AG04449 (cell line): ENCODE results near the gene PDE2A.

Experiments used
- CTCF ChIA-PET: fragments of 350-600 bp; formaldehyde crosslinking; extraction: SDS; loops from one replicate; lab custom pipeline; 2021; ENCODE audit warnings: antibody characterized with exemption; lab: Yijun Ruan, JAX
- POLR2A ChIA-PET: fragments of 400-600, 350-600 bp; formaldehyde crosslinking; extraction: SDS; loops from one replicate; lab custom pipeline; 2020; ENCODE audit warnings: antibody characterized with exemption, inconsistent platforms; lab: Yijun Ruan, JAX
- DNase-seq: peaks from one replicate; pipeline ENCODE4 v3.0.0-alpha.2; 2010; ENCODE audit warnings: low read depth, low spot score
- H3K4me3 ChIP-seq: 2 replicates; pipeline ENCODE4 v1.5.1; 2011; ENCODE audit warnings: low read depth, mild to moderate bottlenecking, control low read depth, low read length
- TF ChIP-seq, protein P1 (sequence below): IDR thresholded peaks from one replicate; pipeline ENCODE4 v1.5.1; 2011; ENCODE audit warnings: mild to moderate bottlenecking, moderate library complexity, low read length, control low read depth, inconsistent platforms; ENCODE audit not compliant: insufficient read depth; ENCODE audit errors: missing control alignments

The PDE2A gene

DNA sequence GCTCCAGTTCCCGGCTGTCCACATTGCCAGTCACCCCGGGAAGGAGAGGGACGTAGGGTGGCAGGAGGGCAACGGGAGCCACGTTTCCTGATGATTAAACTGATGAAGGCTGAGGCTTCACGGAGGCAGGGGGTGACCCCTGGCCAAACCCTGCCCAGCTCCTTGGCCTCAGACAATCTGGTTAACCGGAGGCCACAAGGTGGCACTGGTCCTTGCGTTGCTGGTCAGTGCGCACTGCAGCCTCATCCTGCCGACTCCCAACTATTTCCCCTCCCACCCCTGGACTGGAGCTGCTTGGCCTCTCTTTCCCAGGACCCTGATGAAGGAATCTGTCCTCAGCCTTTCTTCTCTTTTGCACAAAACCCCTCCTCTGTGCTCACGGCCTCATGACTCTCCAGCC is 75.3 kb downstream of the PDE2A start:
- POLR2A ChIA-PET = no interaction called here
- H3K4me3 ChIP-seq = no peak overlapping the region
- TF ChIP-seq, protein P1, sequence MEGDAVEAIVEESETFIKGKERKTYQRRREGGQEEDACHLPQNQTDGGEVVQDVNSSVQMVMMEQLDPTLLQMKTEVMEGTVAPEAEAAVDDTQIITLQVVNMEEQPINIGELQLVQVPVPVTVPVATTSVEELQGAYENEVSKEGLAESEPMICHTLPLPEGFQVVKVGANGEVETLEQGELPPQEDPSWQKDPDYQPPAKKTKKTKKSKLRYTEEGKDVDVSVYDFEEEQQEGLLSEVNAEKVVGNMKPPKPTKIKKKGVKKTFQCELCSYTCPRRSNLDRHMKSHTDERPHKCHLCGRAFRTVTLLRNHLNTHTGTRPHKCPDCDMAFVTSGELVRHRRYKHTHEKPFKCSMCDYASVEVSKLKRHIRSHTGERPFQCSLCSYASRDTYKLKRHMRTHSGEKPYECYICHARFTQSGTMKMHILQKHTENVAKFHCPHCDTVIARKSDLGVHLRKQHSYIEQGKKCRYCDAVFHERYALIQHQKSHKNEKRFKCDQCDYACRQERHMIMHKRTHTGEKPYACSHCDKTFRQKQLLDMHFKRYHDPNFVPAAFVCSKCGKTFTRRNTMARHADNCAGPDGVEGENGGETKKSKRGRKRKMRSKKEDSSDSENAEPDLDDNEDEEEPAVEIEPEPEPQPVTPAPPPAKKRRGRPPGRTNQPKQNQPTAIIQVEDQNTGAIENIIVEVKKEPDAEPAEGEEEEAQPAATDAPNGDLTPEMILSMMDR = peak; percentile 47
- DNase-seq = no peak
- CTCF ChIA-PET = interaction anchor here (0.6 to 5.0 kb wide), 12 partner anchors 10 to 128 kb away, joined by 3 to 75 read pairs (median 6); no protein-coding TSS in a partner anchor

DNA sequence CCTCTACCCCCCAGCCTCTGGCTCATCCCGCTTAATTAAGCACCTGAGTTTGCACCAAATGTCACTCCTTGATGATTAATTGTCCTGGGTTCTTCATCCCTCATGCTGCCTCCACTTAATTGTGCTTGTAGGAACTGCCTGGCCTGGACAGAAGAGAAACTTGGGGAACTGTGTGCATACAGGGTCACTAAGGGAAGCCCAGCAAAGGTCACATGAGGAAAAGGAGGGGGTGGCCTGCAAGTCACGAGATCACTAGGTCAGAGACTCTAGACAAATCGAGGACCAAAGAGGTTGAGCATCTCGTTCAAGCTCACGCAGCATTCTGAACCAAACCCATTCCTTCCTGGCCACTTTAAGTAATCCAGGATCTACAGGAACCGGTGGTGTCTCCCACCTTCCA is 75.8 kb downstream of the PDE2A start:
- TF ChIP-seq, protein P1 = no peak
- no peak overlapping the region for H3K4me3 ChIP-seq
- POLR2A ChIA-PET = no interaction called here
- CTCF ChIA-PET = interaction anchor here (0.6 to 5.0 kb wide), 13 partner anchors 10 to 127 kb away, joined by 3 to 75 read pairs (median 6); no protein-coding TSS in a partner anchor
- no peak for DNase-seq

DNA sequence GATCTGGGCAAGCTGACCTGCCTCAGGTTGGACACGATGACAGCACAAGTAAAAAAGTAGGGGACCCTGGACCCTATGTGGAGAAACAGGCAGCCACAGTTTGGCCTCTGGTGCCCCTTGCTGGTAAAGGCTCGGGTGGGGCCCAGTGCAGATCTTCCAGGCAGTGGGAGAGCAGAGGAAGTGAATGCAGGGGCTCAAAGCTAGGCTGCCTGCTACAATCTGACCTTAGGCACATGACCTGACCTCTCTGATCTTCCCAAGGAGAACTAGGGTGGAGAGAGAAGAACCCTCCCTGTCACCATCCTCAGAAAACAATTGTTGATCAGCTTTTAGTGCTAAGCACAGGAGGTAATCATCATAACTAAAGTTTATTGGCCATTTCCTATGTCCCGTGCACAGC is 76.5 kb downstream of the PDE2A start:
- ChIA-PET POLR2A (no interaction called here), CTCF (interaction anchor here (1.0 to 5.0 kb wide), 9 partner anchors 10 to 85 kb away, joined by 3 to 75 read pairs (median 6); no protein-coding TSS in a partner anchor)
- DNase-seq = no peak
- H3K4me3 ChIP-seq = no peak overlapping the region
- TF ChIP-seq, protein P1 = no peak

DNA sequence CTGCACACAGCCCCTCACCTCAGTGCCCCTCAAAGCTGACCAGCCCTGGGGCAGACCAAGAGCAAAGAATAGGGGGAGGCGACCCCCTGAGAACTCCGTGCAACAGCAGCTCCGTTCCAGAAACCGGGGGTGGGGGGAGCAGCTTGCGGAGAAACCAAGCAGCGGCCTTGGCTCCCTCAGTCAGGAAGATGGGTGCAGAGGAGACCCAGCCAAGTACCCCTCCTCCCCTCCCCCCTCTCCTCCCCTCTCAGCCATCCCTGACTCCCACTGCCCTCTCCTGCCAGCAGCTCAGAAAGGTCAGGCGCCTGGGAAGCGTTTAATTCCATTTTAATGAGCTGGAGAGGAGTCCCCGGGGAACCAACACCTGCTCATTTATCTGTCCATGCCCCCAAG is 78.9 kb downstream of the PDE2A start:
- no peak for DNase-seq
- ChIA-PET POLR2A (no interaction called here), CTCF (interaction anchor here (2.1 to 2.7 kb wide), 2 partner anchors 9 to 10 kb away, joined by 7 to 13 read pairs; no protein-coding TSS in a partner anchor)

DNA sequence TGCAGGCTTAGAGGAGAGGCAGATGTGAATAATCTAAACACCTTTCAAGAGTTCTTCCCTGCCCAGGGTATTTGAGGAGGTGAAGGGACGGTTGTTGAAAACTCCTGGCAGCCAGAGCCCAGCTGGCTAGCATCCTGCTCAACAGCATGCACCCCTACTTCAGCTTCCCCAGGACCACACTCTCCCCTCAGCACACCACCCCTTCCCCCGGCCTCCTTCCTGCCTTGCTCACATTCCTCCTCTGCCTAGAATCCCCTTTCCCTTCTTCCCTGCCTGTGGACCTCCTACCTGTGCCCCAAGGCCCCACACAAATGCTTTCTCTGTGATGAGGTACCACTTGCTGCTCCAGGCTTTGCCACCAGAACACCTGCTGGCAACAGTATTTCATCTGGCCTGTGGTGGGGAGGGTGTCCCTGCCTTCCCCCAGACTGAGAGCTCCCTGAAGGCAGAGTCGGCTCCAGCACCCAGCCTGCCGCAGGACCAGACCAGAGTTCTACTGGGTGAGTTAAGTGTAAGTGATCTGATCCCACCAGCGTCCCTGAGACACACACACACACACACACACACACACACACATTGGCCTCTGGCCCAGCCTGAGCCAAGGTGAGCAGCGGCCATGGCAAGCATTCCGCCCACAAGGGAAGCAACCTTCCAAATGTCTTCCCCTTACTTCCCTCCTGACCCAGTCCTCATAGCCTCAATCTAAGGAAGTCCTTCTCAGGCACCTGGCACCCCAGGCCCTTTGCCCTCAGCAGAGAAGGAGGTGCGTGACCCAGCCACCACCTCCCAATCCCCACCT is 79.5 kb downstream of the PDE2A start:
- ChIA-PET POLR2A (no interaction called here), CTCF (interaction anchor here (0.9 to 2.7 kb wide), 6 partner anchors 8 to 125 kb away, joined by 3 to 13 read pairs (median 4); no protein-coding TSS in a partner anchor)
- H3K4me3 ChIP-seq = no peak overlapping the region
- no peak for DNase-seq
- TF ChIP-seq, protein P1 = no peak

More for the DNA sequence above, 78.9 kb downstream of the PDE2A start:
- H3K4me3 ChIP-seq = no peak overlapping the region
- TF ChIP-seq, protein P1 = no peak
